Neuronal stem cell (in vitro differentiated cells): ENCODE results near the gene KRT7.
A peak's percentile ranks its signal among the peaks of the same experiment; 100 is the strongest.

Experiments used
- DNase-seq: peaks from one replicate; pipeline ENCODE4 v3.0.0-alpha.2; 2013; ENCODE audit warnings: low spot score
- H2AFZ ChIP-seq: one replicate; pipeline ENCODE4 v1.6.1; 2013; ENCODE audit warnings: mild to moderate bottlenecking, low read length, inconsistent platforms
- H2AK5ac ChIP-seq: 2 replicates; pipeline ENCODE4 v1.6.1; 2013; ENCODE audit warnings: low read depth, mild to moderate bottlenecking, inconsistent platforms, low read length, moderate library complexity, mixed read lengths
- H2BK120ac ChIP-seq: 2 replicates; pipeline ENCODE4 v1.6.1; 2013; ENCODE audit warnings: low read depth, mild to moderate bottlenecking, inconsistent platforms, low read length, moderate library complexity, mixed read lengths
- H2BK12ac ChIP-seq: one replicate; pipeline ENCODE4 v1.6.1; 2013; ENCODE audit warnings: low read length, inconsistent platforms
- H2BK15ac ChIP-seq: 2 replicates; pipeline ENCODE4 v1.6.1; 2013; ENCODE audit warnings: mild to moderate bottlenecking, low read length, inconsistent platforms, mixed read lengths
- H2BK5ac ChIP-seq: one replicate; pipeline ENCODE4 v1.6.1; 2013; ENCODE audit warnings: inconsistent platforms, mild to moderate bottlenecking, low read length, moderate library complexity
- H3K14ac ChIP-seq: one replicate; pipeline ENCODE4 v1.6.1; 2013; ENCODE audit warnings: low read length, inconsistent platforms
- H3K18ac ChIP-seq: 2 replicates; pipeline ENCODE4 v1.6.1; 2013; ENCODE audit warnings: low read length, inconsistent platforms
- H3K23ac ChIP-seq: 2 replicates; pipeline ENCODE4 v1.6.1; 2013; ENCODE audit warnings: low read depth, mild to moderate bottlenecking, mixed read lengths, low read length, inconsistent platforms; ENCODE audit not compliant: poor library complexity
- H3K27ac ChIP-seq: replicated peaks from 3 replicates; pipeline ENCODE4 v1.5.1; 2013; ENCODE audit warnings: low read length, inconsistent platforms
- H3K27me3 ChIP-seq, 3 experiments: 2 replicates each; pipeline ENCODE4 v1.6.1; 2013; ENCODE audit warnings: low read length in 3 of 3, mild to moderate bottlenecking in 2 of 3, inconsistent platforms in 1 of 3, low read depth in 1 of 3, mixed read lengths in 1 of 3, moderate library complexity in 1 of 3; ENCODE audit not compliant: control insufficient read depth in 3 of 3, insufficient read depth in 3 of 3
- H3K36me3 ChIP-seq, 2 donors: replicated peaks in 1 of 2; 2 replicates each; pipeline ENCODE4 v1.6.1; 2013; ENCODE audit warnings: low read length in 2 of 2; ENCODE audit not compliant: control insufficient read depth in 2 of 2, insufficient read depth in 2 of 2
- H3K4ac ChIP-seq: 2 replicates; pipeline ENCODE4 v1.6.1; 2013; ENCODE audit warnings: inconsistent platforms, mild to moderate bottlenecking, low read length, moderate library complexity
- H3K4me1 ChIP-seq, 2 donors: 1 replicate in 1 of 2; 2 replicates in 1 of 2; pipeline ENCODE4 v1.6.1; 2013; ENCODE audit warnings: low read length in 2 of 2, low read depth in 1 of 2; ENCODE audit not compliant: control insufficient read depth in 2 of 2, insufficient read depth in 1 of 2
- H3K4me2 ChIP-seq: one replicate; pipeline ENCODE4 v1.6.1; 2013; ENCODE audit warnings: mild to moderate bottlenecking, low read length, inconsistent platforms; ENCODE audit not compliant: insufficient read depth, poor library complexity, severe bottlenecking
- H3K4me3 ChIP-seq, 2 donors: 2 replicates each; pipeline ENCODE4 v1.5.1; 2013; ENCODE audit warnings: low read length in 2 of 2, mild to moderate bottlenecking in 2 of 2, inconsistent platforms in 1 of 2, moderate library complexity in 1 of 2
- H3K79me1 ChIP-seq: one replicate; pipeline ENCODE4 v1.6.1; 2013; ENCODE audit warnings: low read depth, mild to moderate bottlenecking, inconsistent platforms, low read length, moderate library complexity
- H3K9ac ChIP-seq: one replicate; pipeline ENCODE4 v1.6.1; 2013; ENCODE audit warnings: mild to moderate bottlenecking, low read depth, low read length, inconsistent platforms; ENCODE audit not compliant: poor library complexity
- H3K9me3 ChIP-seq, 2 donors: replicated peaks in 1 of 2; 2 replicates each; pipeline versions ENCODE3 to v1.6.1; 2013; ENCODE audit warnings: low read length in 2 of 2, mild to moderate bottlenecking in 2 of 2, inconsistent platforms in 1 of 2, low read depth in 1 of 2, mixed read lengths in 1 of 2, moderate library complexity in 1 of 2; ENCODE audit not compliant: control insufficient read depth in 2 of 2, insufficient read depth in 1 of 2
- H4K8ac ChIP-seq: one replicate; pipeline ENCODE4 v1.6.1; 2013; ENCODE audit warnings: low read depth, mild to moderate bottlenecking, inconsistent platforms, low read length, moderate library complexity
- H4K91ac ChIP-seq: one replicate; pipeline ENCODE4 v1.6.1; 2013; ENCODE audit warnings: low read length, low read depth, mild to moderate bottlenecking, inconsistent platforms; ENCODE audit not compliant: poor library complexity
- WGBS, 2 donors: extraction: QIAGEN DNeasy Blood & Tissue Kit; methylation state at CpG; one replicate each; pipeline ENCODE4 v1.1.7; 2013; ENCODE audit warnings: missing lambda C conversion rate in 2 of 2, mixed read lengths in 1 of 2; ENCODE audit not compliant: insufficient read length in 2 of 2, insufficient replicate concordance in 1 of 2; ENCODE audit errors: extremely low coverage in 2 of 2; 5-methylcytosine and 5-hydroxymethylcytosine counted together

KRT7 gene

GRCh38 chr12:52277486-52278245 is 44.6 kb downstream of the KRT7 start:
- DNase-seq = no peak
- no CpG with 5 or more reads among the region's 9 CpGs for WGBS, 2 donors
- H2AK5ac ChIP-seq = no peak overlapping the region

GRCh38 chr12:52278575-52279421 is 45.8 kb downstream of the KRT7 start:
- Histone ChIP-seq H2AK5ac (no peak overlapping the region), H3K79me1 (no peaks in the 10 kb centered on the region), H3K4me1 (peaks cover 3 to 17% of the 10 kb centered on the region in 2 donors), H2BK5ac (no peak overlapping the region), H3K27ac (no peak overlapping the region), H4K8ac (no peak overlapping the region), H3K36me3 (no peaks in the 10 kb centered on the region), H3K4me2 (peak overlapping the region; percentile 56), H3K27me3 (peaks cover 0 to 13% (median 2%) of the 10 kb centered on the region in 3 experiments), H3K4me3 (peak overlapping the region in 1 of 2 donors; percentile 42), H3K4ac (no peak overlapping the region), H3K18ac (peak overlapping the region; percentile 31), H2AFZ (peak overlapping the region; percentile 69), H3K9ac (no peak overlapping the region), H4K91ac (no peak overlapping the region), H2BK12ac (no peak overlapping the region), H3K23ac (no peak overlapping the region), H3K14ac (peak overlapping the region; percentile 14), H3K9me3 (no peaks in the 10 kb centered on the region), H2BK120ac (no peak overlapping the region), H2BK15ac (peak overlapping the region; percentile 28)
- no CpG with 5 or more reads among the region's 32 CpGs for WGBS, 2 donors
- DNase-seq = peak; percentile 69

More at GRCh38 chr12:52277486-52278245, 44.6 kb downstream of the KRT7 start:
- peaks cover 0 to 13% (median under 1%) of the 10 kb centered on the region in 3 experiments for H3K27me3 ChIP-seq
- no peak overlapping the region for H3K9ac ChIP-seq
- no peak overlapping the region for H4K8ac ChIP-seq
- H2AFZ ChIP-seq = no peak overlapping the region
- no peak overlapping the region for H3K4me2 ChIP-seq
- no peak overlapping the region for H2BK5ac ChIP-seq
- peak overlapping the region; percentile 13 for H3K23ac ChIP-seq
- no peaks in the 10 kb centered on the region for H3K9me3 ChIP-seq
- no peak overlapping the region for H2BK12ac ChIP-seq
- H3K27ac ChIP-seq = no peak overlapping the region
- no peaks in the 10 kb centered on the region for H3K36me3 ChIP-seq
- H2BK15ac ChIP-seq = no peak overlapping the region
- H3K14ac ChIP-seq = peak overlapping the region; percentile 77
- H3K4me3 ChIP-seq = no peak overlapping the region
- peak overlapping the region; percentile 29 for H3K18ac ChIP-seq
- peaks cover 3 to 17% of the 10 kb centered on the region in 2 donors for H3K4me1 ChIP-seq
- H2BK120ac ChIP-seq = no peak overlapping the region
- H3K4ac ChIP-seq = no peak overlapping the region
- no peak overlapping the region for H4K91ac ChIP-seq
- no peaks in the 10 kb centered on the region for H3K79me1 ChIP-seq

- H3K9ac ChIP-seq = no peak overlapping the region
- H2AFZ ChIP-seq = peak overlapping the region; percentile 69
- no peak overlapping the region for H2AK5ac ChIP-seq
- H4K8ac ChIP-seq = no peak overlapping the region
- H2BK12ac ChIP-seq = no peak overlapping the region
- no peak overlapping the region for H3K4ac ChIP-seq
- H3K9me3 ChIP-seq = no peaks in the 10 kb centered on the region
- H3K27me3 ChIP-seq = peaks cover 0 to 13% (median 2%) of the 10 kb centered on the region in 3 experiments
- H3K4me3 ChIP-seq = no peak overlapping the region
- H3K14ac ChIP-seq = no peak overlapping the region
- no peaks in the 10 kb centered on the region for H3K79me1 ChIP-seq
- no peak overlapping the region for H2BK15ac ChIP-seq
- H3K4me1 ChIP-seq = peaks cover 3 to 17% of the 10 kb centered on the region in 2 donors
- H3K18ac ChIP-seq = peak overlapping the region; percentile 23
- no CpG with 5 or more reads among the region's 14 CpGs for WGBS, 2 donors
- H3K36me3 ChIP-seq = no peaks in the 10 kb centered on the region
- no peak overlapping the region for H4K91ac ChIP-seq
- H3K4me2 ChIP-seq = no peak overlapping the region
- no peak overlapping the region for H3K23ac ChIP-seq
- no peak for DNase-seq
- no peak overlapping the region for H2BK5ac ChIP-seq
- H2BK120ac ChIP-seq = no peak overlapping the region
- H3K27ac ChIP-seq = no peak overlapping the region
Observed at GRCh38 chr12:52279422-52280318, 46.6 kb downstream of the KRT7 start.
